Activated B cell treated with CpG ODN at 0.5 μM for 24 hours (primary cell): ENCODE results near the gene CMTM2. TPM values are rescaled to one million over a fixed set of nuclear protein-coding genes. Genes with fewer than 3 reads are reported as not detected.
"Not testable (repeated sequence)": the region's sequence is repeated elsewhere in the genome, so short reads cannot be mapped to it uniquely, and the experiment has no call there.

ENCODE experiments used
- ATAC-seq: fragments of 200-7000 bp; cut with Tn5 transposase; one replicate; pipeline ENCODE4 v1.10.0; 2021; ENCODE audit warnings: low read depth, mild to moderate bottlenecking, moderate library complexity
- CTCF ChIA-PET: fragments of 350-600 bp; sonication (Branson Sonifier 250); formaldehyde crosslinking; loops from one replicate; lab custom pipeline; 2021; ENCODE audit warnings: antibody characterized with exemption; lab: Charles Lee
- POLR2A ChIA-PET: fragments of 350-600 bp; sonication (Branson Sonifier 250); formaldehyde crosslinking; loops from one replicate; lab custom pipeline; 2021; ENCODE audit warnings: antibody characterized with exemption; lab: Charles Lee
- DNase-seq: peaks from one replicate; pipeline ENCODE4 v3.0.0; 2022
- H3K27ac Mint-ChIP-seq: one replicate; pipeline ENCODE4 v1.8.0; 2020; ENCODE audit warnings: mixed read lengths
- H3K27me3 Mint-ChIP-seq: one replicate; pipeline ENCODE4 v1.8.0; 2021; ENCODE audit warnings: mixed read lengths
- H3K36me3 Mint-ChIP-seq: one replicate; pipeline ENCODE4 v1.8.0; 2021; ENCODE audit warnings: low read depth, mixed read lengths
- H3K4me1 Mint-ChIP-seq: one replicate; pipeline ENCODE4 v1.8.0; 2021; ENCODE audit warnings: mixed read lengths
- H3K4me3 Mint-ChIP-seq: one replicate; pipeline ENCODE4 v1.8.0; 2020; ENCODE audit warnings: mild to moderate bottlenecking, mixed read lengths
- H3K9me3 Mint-ChIP-seq: one replicate; pipeline ENCODE4 v1.8.0; 2020; ENCODE audit warnings: mixed read lengths
- intact Hi-C: fragments of 100-400 bp; cut with micrococcal nuclease; formaldehyde crosslinking; loops from one replicate; pipeline ENCODE4 v1.15.1; 2024
- total RNA-seq: library from RNA; stranded (reverse); gene quantifications from 2 replicates; pipeline ENCODE4 v1.2.3, GENCODE V29; 2022
- TF ChIP-seq, protein P1 (sequence below): fragments of 200-600 bp; IDR thresholded peaks from one replicate; pipeline ENCODE4 v1.8.0; 2022; ENCODE audit warnings: antibody characterized with exemption, mild to moderate bottlenecking

Gene CMTM2
- total RNA-seq, 1 donor from 2014 or later: not detected

DNA sequence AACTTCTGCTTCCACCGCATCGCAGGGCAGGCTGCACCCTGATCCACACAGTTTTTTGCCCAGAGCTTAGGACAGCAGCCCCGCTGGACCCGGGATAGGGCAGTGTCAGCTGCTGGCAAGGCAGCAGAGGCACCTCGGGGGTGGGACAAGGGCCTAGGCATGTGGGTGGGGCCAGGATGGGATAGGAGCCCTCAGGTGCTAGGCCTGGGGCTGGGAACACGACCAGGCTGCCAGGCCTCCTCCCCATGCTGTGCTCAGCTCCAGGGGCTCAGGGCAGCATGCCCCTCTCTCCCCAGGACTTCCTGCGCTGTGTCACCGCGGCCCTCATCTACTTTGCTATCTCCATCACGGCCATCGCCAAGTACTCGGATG is 29.9 kb downstream of the CMTM2 start:
- Mint-ChIP-seq H3K36me3 (peaks cover 11% of the 10 kb centered on the region), H3K27me3 (peaks cover 10% of the 10 kb centered on the region), H3K4me1 (peaks cover 30% of the 10 kb centered on the region), H3K27ac (no peak overlapping the region), H3K4me3 (no peak overlapping the region), H3K9me3 (no peaks in the 10 kb centered on the region)
- ChIA-PET POLR2A (interaction anchor here (1.5 kb wide), 1 partner anchor 57 kb away, joined by 6 read pairs; the partner anchor contains the start of gene CKLF), CTCF (interaction anchor here (0.6 to 3.2 kb wide), 10 partner anchors 13 to 259 kb away, joined by 3 to 13 read pairs (median 4); partner anchors contain the start of gene CMTM2)
- TF ChIP-seq, protein P1, sequence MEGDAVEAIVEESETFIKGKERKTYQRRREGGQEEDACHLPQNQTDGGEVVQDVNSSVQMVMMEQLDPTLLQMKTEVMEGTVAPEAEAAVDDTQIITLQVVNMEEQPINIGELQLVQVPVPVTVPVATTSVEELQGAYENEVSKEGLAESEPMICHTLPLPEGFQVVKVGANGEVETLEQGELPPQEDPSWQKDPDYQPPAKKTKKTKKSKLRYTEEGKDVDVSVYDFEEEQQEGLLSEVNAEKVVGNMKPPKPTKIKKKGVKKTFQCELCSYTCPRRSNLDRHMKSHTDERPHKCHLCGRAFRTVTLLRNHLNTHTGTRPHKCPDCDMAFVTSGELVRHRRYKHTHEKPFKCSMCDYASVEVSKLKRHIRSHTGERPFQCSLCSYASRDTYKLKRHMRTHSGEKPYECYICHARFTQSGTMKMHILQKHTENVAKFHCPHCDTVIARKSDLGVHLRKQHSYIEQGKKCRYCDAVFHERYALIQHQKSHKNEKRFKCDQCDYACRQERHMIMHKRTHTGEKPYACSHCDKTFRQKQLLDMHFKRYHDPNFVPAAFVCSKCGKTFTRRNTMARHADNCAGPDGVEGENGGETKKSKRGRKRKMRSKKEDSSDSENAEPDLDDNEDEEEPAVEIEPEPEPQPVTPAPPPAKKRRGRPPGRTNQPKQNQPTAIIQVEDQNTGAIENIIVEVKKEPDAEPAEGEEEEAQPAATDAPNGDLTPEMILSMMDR: no peak
- ATAC-seq (no peak), DNase-seq (no peak)
- intact Hi-C loops: loop anchor here (5.0 to 10.0 kb wide), 2 partner anchors 116 to 258 kb away; no protein-coding TSS in a partner anchor

DNA sequence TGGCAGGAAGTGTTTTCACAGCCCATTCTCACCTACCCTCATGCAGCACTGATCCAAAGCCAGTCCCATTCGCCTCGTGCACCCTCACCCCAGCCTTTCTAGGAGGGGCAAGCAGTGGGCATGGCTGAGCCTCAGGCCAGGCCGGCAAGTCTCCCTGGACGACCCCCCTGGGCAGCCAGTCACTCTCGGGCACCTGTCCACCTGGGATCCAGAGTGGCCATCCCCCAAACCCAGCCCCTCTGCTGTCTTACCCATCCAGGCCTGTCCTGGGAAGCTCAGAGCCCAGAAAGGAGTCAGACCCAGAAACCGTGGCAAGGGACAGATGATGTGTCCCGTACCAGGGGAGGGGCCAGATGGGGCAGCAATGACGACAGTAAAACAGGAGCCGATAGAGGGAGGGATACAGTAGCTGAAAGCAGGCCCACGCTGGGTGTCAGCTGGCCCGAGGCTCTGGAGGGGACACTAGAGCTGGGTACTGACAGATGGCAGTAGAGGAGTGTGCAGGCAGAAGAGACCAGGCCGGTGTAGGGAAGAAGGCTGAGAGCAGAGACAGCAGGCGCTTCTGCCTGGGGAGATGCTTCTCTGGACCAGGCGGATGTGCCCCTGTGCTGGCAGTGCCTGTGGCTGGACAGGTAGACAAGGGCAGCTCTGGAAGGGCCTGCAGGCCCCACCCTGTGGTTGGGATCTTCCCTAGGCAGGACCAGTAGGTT is 31.0 kb downstream of the CMTM2 start:
- Mint-ChIP-seq H3K4me3 (no peak overlapping the region), H3K36me3 (peaks cover 11% of the 10 kb centered on the region), H3K27me3 (peaks cover 11% of the 10 kb centered on the region), H3K9me3 (no peaks in the 10 kb centered on the region), H3K4me1 (peaks cover 27% of the 10 kb centered on the region), H3K27ac (no peak overlapping the region)
- DNase-seq (no peak), ATAC-seq (no peak)
- ChIA-PET CTCF (interaction anchor here (1.3 to 3.2 kb wide), 2 partner anchors 41 to 134 kb away, joined by 3 to 13 read pairs; no protein-coding TSS in a partner anchor), POLR2A (no interaction called here)
- intact Hi-C loops: no loop called here
- TF ChIP-seq, protein P1: no peak

DNA sequence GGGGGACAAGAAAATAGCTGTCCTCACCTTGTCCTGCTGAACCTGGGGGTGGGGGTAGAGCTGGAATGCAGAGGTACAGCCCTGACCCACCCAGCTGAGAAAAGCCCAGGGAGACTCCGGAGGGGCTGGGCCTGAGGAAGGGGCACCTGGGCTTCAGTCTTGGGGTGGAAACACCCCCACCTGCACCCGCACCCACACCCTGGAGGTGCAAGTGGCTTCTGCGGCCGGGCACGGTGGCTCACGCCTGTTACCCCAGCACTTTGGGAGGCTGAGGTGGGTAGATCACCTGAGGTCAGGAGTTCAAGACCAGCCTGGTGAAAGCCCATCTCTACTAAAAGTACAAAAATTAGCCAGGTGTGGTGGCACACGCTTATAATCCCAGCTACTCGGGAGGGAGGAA is 32.6 kb downstream of the CMTM2 start:
- CTCF ChIA-PET, H3K4me3 Mint-ChIP-seq, H3K9me3 Mint-ChIP-seq, DNase-seq, H3K27me3 Mint-ChIP-seq, ATAC-seq, intact Hi-C loops, H3K27ac Mint-ChIP-seq: not testable (repeated sequence)
- Mint-ChIP-seq H3K4me1 (peaks cover 13% of the 10 kb centered on the region), H3K36me3 (peaks cover 11% of the 10 kb centered on the region)
- POLR2A ChIA-PET: interaction anchor here (1.2 kb wide), 1 partner anchor 15 kb away, joined by 4 read pairs; no protein-coding TSS in a partner anchor

DNA sequence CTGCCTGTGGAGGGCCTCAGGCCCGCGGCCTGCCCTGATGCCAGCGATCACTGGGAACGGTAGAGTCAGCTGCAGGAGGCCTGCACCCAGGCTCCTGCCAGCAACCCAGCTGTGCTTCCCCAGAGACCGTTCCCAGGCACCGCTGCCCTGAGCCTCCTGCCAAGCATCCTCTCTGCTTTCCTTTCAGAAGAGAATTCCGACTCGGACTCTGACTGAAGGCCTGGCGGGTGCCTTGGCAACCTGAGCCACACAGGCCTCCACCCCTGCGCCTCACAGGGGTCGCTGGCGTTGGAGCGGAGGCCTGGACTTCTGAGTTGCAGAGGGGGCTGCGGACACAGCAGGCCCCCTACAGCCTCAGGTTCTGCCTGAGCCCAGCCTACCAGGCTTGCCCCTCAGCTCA is 33.2 kb downstream of the CMTM2 start:
- ChIA-PET CTCF (no interaction called here), POLR2A (interaction anchor here (1.2 kb wide), 1 partner anchor 15 kb away, joined by 4 read pairs; no protein-coding TSS in a partner anchor)
- no peak overlapping the region for H3K4me3 Mint-ChIP-seq
- peaks cover 11% of the 10 kb centered on the region for H3K36me3 Mint-ChIP-seq
- ATAC-seq: no peak
- intact Hi-C loops: no loop called here
- DNase-seq: no peak
- peaks cover 7% of the 10 kb centered on the region for H3K27me3 Mint-ChIP-seq
- no peaks in the 10 kb centered on the region for H3K9me3 Mint-ChIP-seq
- H3K4me1 Mint-ChIP-seq: peaks cover 8% of the 10 kb centered on the region
- no peak overlapping the region for H3K27ac Mint-ChIP-seq
- TF ChIP-seq, protein P1: no peak

DNA sequence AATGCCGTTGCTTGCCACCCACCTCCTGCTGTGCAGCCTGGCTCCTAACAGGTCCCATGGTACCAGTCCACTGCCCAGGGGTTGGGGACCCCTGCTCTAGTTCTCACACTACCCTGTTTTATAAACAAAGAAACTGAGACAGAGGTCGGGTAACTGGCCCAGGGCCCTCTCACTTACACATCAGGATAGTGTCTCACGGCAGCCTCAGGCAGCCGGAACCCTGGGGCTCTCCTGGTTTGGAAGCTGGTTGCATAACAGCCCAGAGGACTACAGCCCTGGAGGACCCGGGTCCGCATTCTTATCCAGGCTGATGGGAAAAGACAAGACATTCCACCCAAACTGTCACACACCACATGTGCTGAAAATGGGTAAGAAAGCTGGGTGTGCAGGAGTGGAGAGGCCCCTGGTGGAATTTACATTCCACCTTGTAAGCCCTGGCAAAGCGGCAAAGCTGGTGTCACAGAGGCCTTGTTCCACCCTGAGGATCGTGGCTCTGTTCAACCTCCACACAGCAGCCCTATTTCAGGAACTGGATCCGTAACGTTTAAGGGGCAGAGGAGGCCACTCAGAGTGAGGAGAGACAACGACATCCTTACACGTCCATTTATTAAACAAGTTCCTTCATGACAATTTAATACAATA is 35.0 kb downstream of the CMTM2 start:
- Mint-ChIP-seq H3K27me3 (peaks cover 12% of the 10 kb centered on the region), H3K4me3 (no peak overlapping the region), H3K36me3 (peaks cover 11% of the 10 kb centered on the region), H3K27ac (no peak overlapping the region), H3K4me1 (no peaks in the 10 kb centered on the region), H3K9me3 (no peaks in the 10 kb centered on the region)
- TF ChIP-seq, protein P1: no peak
- intact Hi-C loops: no loop called here
- ChIA-PET CTCF (no interaction called here), POLR2A (interaction anchor here (0.6 kb wide), 1 partner anchor 14 kb away, joined by 3 read pairs; no protein-coding TSS in a partner anchor)
- ATAC-seq (no peak), DNase-seq (no peak)
